ENCODE results near the gene OR6K2.

DNA sequence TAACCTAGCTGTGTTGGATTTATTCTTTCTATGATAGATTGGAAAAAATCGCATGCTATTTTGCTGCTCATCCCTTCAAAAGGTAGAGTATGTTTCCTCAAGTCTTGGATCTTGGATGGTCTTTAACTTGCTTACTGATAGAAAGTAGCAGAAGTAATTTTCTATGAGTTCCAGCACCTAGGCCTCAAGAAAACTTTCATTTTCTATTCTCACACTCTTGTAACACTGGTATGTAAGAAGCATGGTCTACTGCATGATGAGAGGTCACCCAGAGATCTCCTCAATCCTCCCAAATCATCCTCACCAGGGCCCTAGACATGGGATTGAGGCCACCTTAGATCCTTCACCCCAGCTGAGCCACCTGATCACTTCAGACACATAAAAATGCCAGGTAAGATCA lies 21.2 kb downstream of the OR6K2 start:
- TF ChIP-seq, protein P1, sequence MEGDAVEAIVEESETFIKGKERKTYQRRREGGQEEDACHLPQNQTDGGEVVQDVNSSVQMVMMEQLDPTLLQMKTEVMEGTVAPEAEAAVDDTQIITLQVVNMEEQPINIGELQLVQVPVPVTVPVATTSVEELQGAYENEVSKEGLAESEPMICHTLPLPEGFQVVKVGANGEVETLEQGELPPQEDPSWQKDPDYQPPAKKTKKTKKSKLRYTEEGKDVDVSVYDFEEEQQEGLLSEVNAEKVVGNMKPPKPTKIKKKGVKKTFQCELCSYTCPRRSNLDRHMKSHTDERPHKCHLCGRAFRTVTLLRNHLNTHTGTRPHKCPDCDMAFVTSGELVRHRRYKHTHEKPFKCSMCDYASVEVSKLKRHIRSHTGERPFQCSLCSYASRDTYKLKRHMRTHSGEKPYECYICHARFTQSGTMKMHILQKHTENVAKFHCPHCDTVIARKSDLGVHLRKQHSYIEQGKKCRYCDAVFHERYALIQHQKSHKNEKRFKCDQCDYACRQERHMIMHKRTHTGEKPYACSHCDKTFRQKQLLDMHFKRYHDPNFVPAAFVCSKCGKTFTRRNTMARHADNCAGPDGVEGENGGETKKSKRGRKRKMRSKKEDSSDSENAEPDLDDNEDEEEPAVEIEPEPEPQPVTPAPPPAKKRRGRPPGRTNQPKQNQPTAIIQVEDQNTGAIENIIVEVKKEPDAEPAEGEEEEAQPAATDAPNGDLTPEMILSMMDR (IDR thresholded peaks at IDR 0.05 in 8 of 11, conservative IDR thresholded peaks at IDR 0.05 in 3 of 11) = no peak
- no peak for TF ChIP-seq POLR2A (IDR thresholded peaks at IDR 0.05)

Data from spleen (tissue), 7 donors.